HEK293T (cell line): ENCODE data around the gene OR51A4.
"Not testable (repeated sequence)": the region's sequence is repeated elsewhere in the genome, so short reads cannot be mapped to it uniquely, and the experiment has no call there.

Experiments used
- CTBP1 ChIP-seq: fragments of 450-650 bp; IDR thresholded peaks from 2 replicates; pipeline ENCODE4 v1.6.1; 2016; ENCODE audit warnings: borderline replicate concordance
- FOXK2 ChIP-seq: fragments of 450-650 bp; IDR thresholded peaks from 2 replicates; pipeline ENCODE4 v1.6.1; 2016; ENCODE audit warnings: mild to moderate bottlenecking
- LEF1 ChIP-seq: fragments of 450-650 bp; IDR thresholded peaks from 2 replicates; pipeline ENCODE4 v1.6.1; 2017; ENCODE audit warnings: mild to moderate bottlenecking, borderline replicate concordance
- SUZ12 ChIP-seq: fragments of 450-650 bp; IDR thresholded peaks from 2 replicates; pipeline ENCODE4 v1.6.1; 2016; ENCODE audit warnings: mild to moderate bottlenecking

DNA sequence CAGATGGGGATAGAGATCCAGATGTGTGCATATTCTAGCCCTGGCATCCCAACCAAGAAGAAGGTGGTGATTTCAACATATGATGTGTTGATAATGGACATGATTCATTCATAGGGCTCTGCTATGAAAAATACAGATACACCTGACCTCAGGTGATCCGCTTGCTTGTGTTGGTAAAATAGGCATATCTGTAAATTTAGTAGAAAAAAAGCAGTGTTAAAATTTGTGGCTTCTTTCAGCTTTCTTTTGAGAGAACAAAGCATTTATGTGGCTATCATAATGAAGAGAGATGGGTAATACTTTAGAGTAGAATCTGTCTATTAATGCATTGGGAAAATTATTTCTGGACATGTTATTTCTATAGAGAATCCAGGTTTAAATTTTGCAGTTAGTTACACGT, 8.2 kb upstream of the OR51A4 start, which contains the start of gene OR51A2:
- not testable (repeated sequence) for TF ChIP-seq CTBP1, SUZ12, FOXK2, LEF1
